ENCODE measurements around the gene PNKD. TPM values are rescaled to one million over a fixed set of nuclear protein-coding genes. Genes with fewer than 3 reads are reported as not detected.

Gene PNKD
- total RNA-seq, 1 donor from 2014 or later = 40.3 TPM

- peaks cover 5% of the 10 kb centered on the region for H3K4me1 Mint-ChIP-seq
- no peaks in the 10 kb centered on the region for H3K27me3 Mint-ChIP-seq (ENCODE audit: low read depth)
- H3K27ac Mint-ChIP-seq (ENCODE audit: unreplicated experiment) = no peak overlapping the region
- DNase-seq (ENCODE audit: low read depth, low spot score) = no peak
- peaks cover 16% of the 10 kb centered on the region for H3K36me3 Mint-ChIP-seq (ENCODE audit: low read depth)
- H3K9me3 Mint-ChIP-seq = no peaks in the 10 kb centered on the region
- TF ChIP-seq CTCF (conservative IDR thresholded peaks at IDR 0.05) = no peak
- no peak overlapping the region for H3K4me3 Mint-ChIP-seq
These were observed 41.8 kb upstream of the PNKD start for GRCh38 chr2:218228366-218229090.

GRCh38 chr2:218229239-218229638 is 41.1 kb upstream of the PNKD start:
- no peak for TF ChIP-seq CTCF (conservative IDR thresholded peaks at IDR 0.05)
- no peaks in the 10 kb centered on the region for H3K27me3 Mint-ChIP-seq (ENCODE audit: low read depth)
- no peak overlapping the region for H3K27ac Mint-ChIP-seq (ENCODE audit: unreplicated experiment)
- DNase-seq (ENCODE audit: low read depth, low spot score) = no peak
- peaks cover 5% of the 10 kb centered on the region for H3K4me1 Mint-ChIP-seq
- H3K36me3 Mint-ChIP-seq (ENCODE audit: low read depth) = peaks cover 18% of the 10 kb centered on the region
- H3K9me3 Mint-ChIP-seq = no peaks in the 10 kb centered on the region
- H3K4me3 Mint-ChIP-seq = no peak overlapping the region

- TF ChIP-seq CTCF (conservative IDR thresholded peaks at IDR 0.05) = no peak
These were observed 40.5 kb upstream of the PNKD start for GRCh38 chr2:218229851-218230250.

GRCh38 chr2:218230882-218231281 is 39.4 kb upstream of the PNKD start:
- no peak for DNase-seq (ENCODE audit: low read depth, low spot score)
- Mint-ChIP-seq H3K9me3 (no peaks in the 10 kb centered on the region), H3K4me1 (peaks cover 5% of the 10 kb centered on the region), H3K27me3 (ENCODE audit: low read depth) (no peaks in the 10 kb centered on the region), H3K4me3 (no peak overlapping the region), H3K27ac (ENCODE audit: unreplicated experiment) (no peak overlapping the region), H3K36me3 (ENCODE audit: low read depth) (peaks cover 18% of the 10 kb centered on the region)
- peak; percentile 54 for TF ChIP-seq CTCF (conservative IDR thresholded peaks at IDR 0.05)

More at GRCh38 chr2:218229851-218230250, 40.5 kb upstream of the PNKD start:
- Mint-ChIP-seq H3K4me1 (peaks cover 5% of the 10 kb centered on the region), H3K36me3 (ENCODE audit: low read depth) (peaks cover 18% of the 10 kb centered on the region), H3K27me3 (ENCODE audit: low read depth) (no peaks in the 10 kb centered on the region), H3K4me3 (no peak overlapping the region), H3K9me3 (no peaks in the 10 kb centered on the region), H3K27ac (ENCODE audit: unreplicated experiment) (no peak overlapping the region)
- DNase-seq (ENCODE audit: low read depth, low spot score) = no peak

GRCh38 chr2:218233543-218233942 is 36.8 kb upstream of the PNKD start:
- Mint-ChIP-seq H3K27ac (ENCODE audit: unreplicated experiment) (no peak overlapping the region), H3K4me3 (no peak overlapping the region), H3K4me1 (peaks cover 5% of the 10 kb centered on the region), H3K27me3 (ENCODE audit: low read depth) (no peaks in the 10 kb centered on the region), H3K36me3 (ENCODE audit: low read depth) (peaks cover 18% of the 10 kb centered on the region), H3K9me3 (no peaks in the 10 kb centered on the region)
- no peak for TF ChIP-seq CTCF (conservative IDR thresholded peaks at IDR 0.05)
- DNase-seq (ENCODE audit: low read depth, low spot score) = no peak
